HepG2 (cell line): ENCODE results near the gene MARVELD3. TPM values are rescaled to one million over a fixed set of nuclear protein-coding genes. Genes with fewer than 3 reads are reported as not detected.

Experiments used
- ARID3A ChIP-seq: IDR thresholded peaks from 2 replicates; pipeline ENCODE4 v1.6.1; 2012; ENCODE audit warnings: low read depth, low read length, improper control_type of control experiment
- ARNTL ChIP-seq: sonication (generic); formaldehyde crosslinking; IDR thresholded peaks from 2 replicates; pipeline ENCODE4 v1.4.0; 2020; ENCODE audit warnings: mild to moderate bottlenecking, missing genetic modification reagents
- ATF7-NPFF ChIP-seq: sonication (generic); formaldehyde crosslinking; IDR thresholded peaks from 2 replicates; pipeline ENCODE4 v1.8.1; 2023; ENCODE audit warnings: mild to moderate bottlenecking, low read depth, missing genetic modification reagents, moderate library complexity
- FOXK1 ChIP-seq: sonication (generic); formaldehyde crosslinking; IDR thresholded peaks from 2 replicates; pipeline ENCODE4 v1.4.0; 2020; ENCODE audit warnings: low read depth, missing genetic modification reagents, borderline replicate concordance
- KIAA2018 ChIP-seq: sonication (generic); formaldehyde crosslinking; IDR thresholded peaks from 2 replicates; pipeline ENCODE4 v1.5.0; 2020; ENCODE audit warnings: mild to moderate bottlenecking, missing genetic modification reagents, borderline replicate concordance
- MXI1 ChIP-seq: IDR thresholded peaks from 3 replicates; pipeline ENCODE4 v1.6.1; 2012; ENCODE audit warnings: low read depth, low read length, inconsistent platforms, borderline replicate concordance
- NR3C1 ChIP-seq: sonication (generic); formaldehyde crosslinking; IDR thresholded peaks from 2 replicates; pipeline ENCODE4 v1.4.0; 2020; ENCODE audit warnings: missing genetic modification reagents
- TGIF2 ChIP-seq: IDR thresholded peaks from 2 replicates; pipeline ENCODE4 v1.6.1; 2016; ENCODE audit warnings: control low read depth, missing compliant biosample characterization
- ZNF3 ChIP-seq: IDR thresholded peaks from 2 replicates; pipeline ENCODE4 v1.7.0; 2017; ENCODE audit warnings: inconsistent platforms
- ZNF451 ChIP-seq: sonication (generic); formaldehyde crosslinking; IDR thresholded peaks from 2 replicates; pipeline ENCODE4 v1.5.0; 2020; ENCODE audit warnings: mild to moderate bottlenecking, missing genetic modification reagents
- ZNF460 ChIP-seq: sonication (generic); formaldehyde crosslinking; IDR thresholded peaks from 2 replicates; pipeline ENCODE4 v1.5.1; 2020; ENCODE audit warnings: missing genetic modification reagents, mild to moderate bottlenecking, borderline replicate concordance
- ZNF512 ChIP-seq: sonication (generic); formaldehyde crosslinking; IDR thresholded peaks from 2 replicates; pipeline ENCODE4 v1.4.0; 2020; ENCODE audit warnings: mild to moderate bottlenecking, missing genetic modification reagents
- ZNF567 ChIP-seq: sonication (generic); formaldehyde crosslinking; IDR thresholded peaks from 2 replicates; pipeline ENCODE4 v1.8.1; 2023; ENCODE audit warnings: mild to moderate bottlenecking, missing genetic modification reagents, borderline replicate concordance
- ZNF652 ChIP-seq: IDR thresholded peaks from 2 replicates; pipeline ENCODE4 v1.6.1; 2016; ENCODE audit warnings: low read depth, borderline replicate concordance
- ZNF710 ChIP-seq: sonication (generic); formaldehyde crosslinking; IDR thresholded peaks from 2 replicates; pipeline ENCODE4 v1.5.0; 2020; ENCODE audit warnings: mild to moderate bottlenecking, missing genetic modification reagents, borderline replicate concordance
- polyA plus RNA-seq, 8 experiments: library from polyadenylated mRNA; depleted of rRNA in 3 of 8; stranded (reverse) in 7 of 8; unstranded in 1 of 8; fragments of >200 nt; fragmentation: Illumina TruSeq in 4 of 8; extraction: Trizol in 4 of 8; gene quantifications; 2 replicates each; pipeline versions ENCODE4 v1.2.1 to v1.2.3, GENCODE V29; 2011 to 2016; ENCODE audit warnings: low read depth in 4 of 8, missing spikeins in 1 of 8, mixed read lengths in 1 of 8; ENCODE audit not compliant: insufficient read depth in 1 of 8
- total RNA-seq, 5 experiments: library from RNA; depleted of rRNA; stranded (reverse); fragments of >200 nt; fragmentation: Illumina TruSeq; extraction: Trizol; gene quantifications; 2 replicates each; pipeline ENCODE4 v1.2.3, GENCODE V29; 2016; ENCODE audit warnings: low read depth in 1 of 5

Gene MARVELD3
- total and polyA plus RNA-seq, 2 of the 13 experiments (the other 11 are each of a cell fraction or from before 2014, with no cell fraction given): 4.8 to 5.6 TPM

GRCh38 chr16:71594000-71594646, 31.9 kb upstream of the MARVELD3 start (continued):
- TF ChIP-seq ZNF512 (CRISPR knock-in tag) (no peak), TGIF2 (CRISPR knock-in tag) (no peak), ZNF3 (CRISPR knock-in tag) (no peak), ZNF652 (CRISPR knock-in tag) (peak; percentile 17; the same call in 1 of the 2 replicates), KIAA2018 (CRISPR knock-in tag) (no peak), ZNF710 (CRISPR knock-in tag) (peak; percentile 12; the same call in 1 of the 2 replicates), FOXK1 (CRISPR knock-in tag) (peak; percentile 18; the same call in 1 of the 2 replicates), ATF7-NPFF (CRISPR knock-in tag) (no peak), ARNTL (CRISPR knock-in tag) (no peak), ARID3A (peak; percentile 87; the same call in 1 of the 2 replicates), MXI1 (peak; percentile 43; the same call in 1 of the 3 replicates), ZNF567 (CRISPR knock-in tag) (no peak), ZNF451 (CRISPR knock-in tag) (no peak), NR3C1 (no peak), ZNF460 (no peak)
